ENCODE data around the gene PSD.

Gene PSD

DNA sequence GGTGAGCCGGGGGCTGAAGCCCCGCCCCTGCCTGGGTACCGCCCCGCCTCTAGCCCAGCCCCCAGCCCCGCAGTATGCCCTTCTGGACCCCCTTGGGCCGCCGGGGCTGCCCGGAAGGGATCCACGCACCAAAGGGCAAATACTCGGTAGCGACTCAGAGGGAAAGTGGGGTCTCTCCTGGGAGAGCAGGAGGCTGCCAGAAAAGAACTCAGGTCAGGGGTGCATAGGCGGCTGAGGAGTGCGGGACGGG is 2.8 kb upstream of the PSD start:
- Mint-ChIP-seq H3K4me3 (peak overlapping the region; percentile 96 to 98), H3K27me3 (peaks cover 16 to 22% of the 10 kb centered on the region in 2 donors), H3K36me3 (ENCODE audit: insufficient read depth) (peaks cover 34% of the 10 kb centered on the region), H3K9me3 (no peaks in the 10 kb centered on the region), H3K4me1 (ENCODE audit: low read depth in 2 of 2) (peaks cover 32 to 33% of the 10 kb centered on the region in 2 donors), H3K27ac (peak overlapping the region; percentile 86 to 91)
- no peak for ATAC-seq (replicated peaks)
- DNase-seq = no peak

GRCh38 chr10:102420714-102421506 is 2.3 kb upstream of the PSD start, which contains the start of gene FBXL15:
Gene FBXL15, plus strand, starts transcription at chr10:102420836. Its CDS starts 294 bp downstream, at chr10:102421130.
- DNase-seq (peak; percentile 92 to 96 (median 95)), ATAC-seq (replicated peaks) (peak; percentile 80)
- Mint-ChIP-seq H3K36me3 (ENCODE audit: insufficient read depth) (peaks cover 34% of the 10 kb centered on the region), H3K9me3 (no peaks in the 10 kb centered on the region), H3K27me3 (peaks cover 21 to 27% of the 10 kb centered on the region in 2 donors), H3K4me1 (ENCODE audit: low read depth in 2 of 2) (peaks cover 28 to 33% of the 10 kb centered on the region in 2 donors), H3K4me3 (peak within 1 kb of the TSS; percentile 96 to 98), H3K27ac (peak within 1 kb of the TSS; percentile 86 to 91)

- Mint-ChIP-seq H3K4me1 (ENCODE audit: low read depth in 2 of 2) (peaks cover 28 to 29% of the 10 kb centered on the region in 2 donors), H3K36me3 (ENCODE audit: insufficient read depth) (peaks cover 37% of the 10 kb centered on the region), H3K27ac (peak overlapping the region; percentile 86 to 91), H3K4me3 (peak overlapping the region; percentile 96 to 98), H3K9me3 (no peaks in the 10 kb centered on the region), H3K27me3 (peaks cover 27 to 33% of the 10 kb centered on the region in 2 donors)
- ATAC-seq (replicated peaks) (no peak), DNase-seq (no peak)
These were observed 1.7 kb upstream of the PSD start for GRCh38 chr10:102420181-102420713.

- H3K9me3 Mint-ChIP-seq = no peaks in the 10 kb centered on the region
- H3K27me3 Mint-ChIP-seq = peaks cover 27 to 41% of the 10 kb centered on the region in 2 donors
- ATAC-seq (replicated peaks) (peak; percentile 4), DNase-seq (peak; percentile 59 to 69 (median 64))
- H3K27ac Mint-ChIP-seq = peak overlapping the region in 1 of 2 donors; percentile 91
- peak overlapping the region; percentile 96 to 98 for H3K4me3 Mint-ChIP-seq
- H3K4me1 Mint-ChIP-seq (ENCODE audit: low read depth in 2 of 2) = peaks cover 28 to 29% of the 10 kb centered on the region in 2 donors
- H3K36me3 Mint-ChIP-seq (ENCODE audit: insufficient read depth) = peaks cover 37% of the 10 kb centered on the region
These were observed 940 bp upstream of the PSD start for GRCh38 chr10:102419269-102420180.

- Mint-ChIP-seq H3K36me3 (ENCODE audit: insufficient read depth) (peaks cover 28% of the 10 kb centered on the region), H3K4me3 (no peak overlapping the region)
- no peak for ATAC-seq (replicated peaks)
These were observed 1.9 kb downstream of the PSD start for GRCh38 chr10:102416695-102417094.

DNA sequence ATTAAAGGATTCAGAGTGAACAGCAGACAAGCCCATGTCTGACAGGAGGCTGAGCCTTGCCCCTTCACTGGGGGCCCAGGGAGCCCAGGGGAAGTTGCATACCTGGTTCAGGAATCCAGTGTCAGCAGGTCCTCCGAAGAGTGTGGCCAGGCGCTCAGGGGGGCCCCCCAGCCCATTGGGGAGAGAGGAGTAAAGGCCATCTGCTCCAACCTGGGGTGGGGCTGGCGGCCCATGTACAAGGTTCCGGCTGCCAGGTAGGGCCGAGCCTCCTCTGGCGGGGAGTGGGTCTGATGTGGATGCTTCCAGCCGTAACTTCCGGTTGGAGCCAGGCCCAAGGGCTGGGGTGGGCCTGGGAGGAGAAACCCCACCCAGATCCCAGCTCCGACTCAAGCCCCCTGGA is 2.3 kb downstream of the PSD start:
- peaks cover 27% of the 10 kb centered on the region for H3K36me3 Mint-ChIP-seq (ENCODE audit: insufficient read depth)
- peaks cover 38 to 73% of the 10 kb centered on the region in 2 donors for H3K27me3 Mint-ChIP-seq
- ATAC-seq (replicated peaks) (no peak), DNase-seq (no peak)
- H3K9me3 Mint-ChIP-seq = no peaks in the 10 kb centered on the region
- H3K4me1 Mint-ChIP-seq (ENCODE audit: low read depth in 2 of 2) = peaks cover 20 to 26% of the 10 kb centered on the region in 2 donors
- no peak overlapping the region for H3K27ac Mint-ChIP-seq
- no peak overlapping the region for H3K4me3 Mint-ChIP-seq

More at GRCh38 chr10:102416695-102417094, 1.9 kb downstream of the PSD start:
- Mint-ChIP-seq H3K4me1 (ENCODE audit: low read depth in 2 of 2) (peaks cover 20 to 25% of the 10 kb centered on the region in 2 donors), H3K27ac (no peak overlapping the region), H3K27me3 (peaks cover 34 to 69% of the 10 kb centered on the region in 2 donors), H3K9me3 (no peaks in the 10 kb centered on the region)
- DNase-seq = no peak

DNA sequence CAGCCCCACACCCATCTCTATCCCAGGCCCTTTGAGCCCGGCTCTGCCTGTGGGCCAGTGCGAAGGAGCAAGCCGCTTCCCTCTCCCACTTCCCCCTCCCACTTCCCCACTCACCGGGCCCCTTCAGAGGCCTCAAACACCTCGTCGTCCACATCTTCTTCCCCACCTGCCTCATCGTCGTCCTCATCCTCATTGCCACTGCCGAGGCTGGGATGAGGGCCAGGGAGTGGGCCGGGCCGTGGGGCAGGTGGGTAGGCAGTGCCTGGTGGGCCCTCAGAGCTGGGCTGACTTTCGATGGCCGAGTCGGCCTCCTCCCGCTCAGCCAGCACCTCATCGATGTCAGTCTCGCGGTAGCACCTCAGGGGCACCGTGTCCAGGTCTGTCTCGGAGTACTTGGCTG is 3.8 kb downstream of the PSD start:
- Mint-ChIP-seq H3K36me3 (ENCODE audit: insufficient read depth) (peaks cover 19% of the 10 kb centered on the region), H3K27ac (no peak overlapping the region), H3K4me1 (ENCODE audit: low read depth in 2 of 2) (peaks cover 15 to 21% of the 10 kb centered on the region in 2 donors), H3K9me3 (no peaks in the 10 kb centered on the region), H3K27me3 (peaks cover 50 to 88% of the 10 kb centered on the region in 2 donors), H3K4me3 (no peak overlapping the region)
- ATAC-seq (replicated peaks) (no peak), DNase-seq (no peak)

- H3K27me3 Mint-ChIP-seq = peaks cover 56 to 96% of the 10 kb centered on the region in 2 donors
- H3K27ac Mint-ChIP-seq = no peak overlapping the region
- H3K4me1 Mint-ChIP-seq (ENCODE audit: low read depth in 2 of 2) = peaks cover 12 to 21% of the 10 kb centered on the region in 2 donors
These were observed 4.6 kb downstream of the PSD start for GRCh38 chr10:102413806-102414561.

DNA sequence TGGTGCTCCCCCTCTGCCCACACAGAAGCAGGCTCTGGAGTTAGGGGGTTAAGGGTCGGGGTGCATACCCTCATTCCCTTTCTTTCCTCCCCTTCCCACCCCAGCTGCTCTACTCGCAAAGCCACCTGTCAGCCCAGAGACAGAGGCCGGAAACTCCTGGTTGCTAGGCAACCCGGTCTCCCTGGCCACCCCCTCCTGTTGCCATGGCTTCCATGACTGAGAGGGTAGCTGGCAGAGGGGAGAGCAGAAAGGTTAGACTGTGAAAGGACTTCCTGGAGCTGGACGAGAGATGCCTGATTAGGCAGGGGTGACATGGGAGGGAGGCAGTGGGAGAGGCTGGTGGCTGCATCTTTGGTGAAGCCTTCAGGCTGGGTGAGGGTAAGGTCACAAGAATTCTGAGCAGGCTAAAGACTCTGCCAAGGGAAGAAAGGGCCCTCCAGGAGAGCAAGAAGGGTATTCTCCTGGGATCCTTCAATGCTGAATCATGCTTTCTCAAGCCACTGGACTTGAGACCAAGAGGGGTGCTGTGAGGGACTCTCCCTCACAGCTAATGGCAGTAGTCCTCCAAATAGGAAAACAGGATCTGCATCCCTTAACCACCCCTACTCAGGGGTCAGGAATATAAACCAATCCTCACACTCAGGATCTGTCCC is 5.4 kb downstream of the PSD start:
- ATAC-seq (replicated peaks) (peak; percentile 25), DNase-seq (no peak)
- H3K9me3 Mint-ChIP-seq = no peaks in the 10 kb centered on the region
- peaks cover 15 to 20% of the 10 kb centered on the region in 2 donors for H3K4me1 Mint-ChIP-seq (ENCODE audit: low read depth in 2 of 2)
- peaks cover 16% of the 10 kb centered on the region for H3K36me3 Mint-ChIP-seq (ENCODE audit: insufficient read depth)
- peaks cover 59 to 98% of the 10 kb centered on the region in 2 donors for H3K27me3 Mint-ChIP-seq
- H3K27ac Mint-ChIP-seq = no peak overlapping the region
- no peak overlapping the region for H3K4me3 Mint-ChIP-seq

More at GRCh38 chr10:102413806-102414561, 4.6 kb downstream of the PSD start:
- no peak for DNase-seq
- ATAC-seq (replicated peaks) = no peak
- peaks cover 17% of the 10 kb centered on the region for H3K36me3 Mint-ChIP-seq (ENCODE audit: insufficient read depth)
- no peak overlapping the region for H3K4me3 Mint-ChIP-seq
- no peaks in the 10 kb centered on the region for H3K9me3 Mint-ChIP-seq

- Mint-ChIP-seq H3K27me3 (peaks cover 54 to 98% of the 10 kb centered on the region in 2 donors), H3K27ac (no peak overlapping the region), H3K9me3 (no peaks in the 10 kb centered on the region), H3K36me3 (ENCODE audit: insufficient read depth) (peaks cover 25% of the 10 kb centered on the region), H3K4me3 (no peak overlapping the region), H3K4me1 (ENCODE audit: low read depth in 2 of 2) (peaks cover 16 to 21% of the 10 kb centered on the region in 2 donors)
- no peak for DNase-seq
- no peak for ATAC-seq (replicated peaks)
These were observed 6.3 kb downstream of the PSD start for GRCh38 chr10:102412293-102412692.

GRCh38 chr10:102411341-102412255 is 7.0 kb downstream of the PSD start:
- H3K36me3 Mint-ChIP-seq (ENCODE audit: insufficient read depth) = peaks cover 32% of the 10 kb centered on the region
- DNase-seq (no peak), ATAC-seq (replicated peaks) (no peak)
- H3K9me3 Mint-ChIP-seq = no peaks in the 10 kb centered on the region
- peaks cover 49 to 98% of the 10 kb centered on the region in 2 donors for H3K27me3 Mint-ChIP-seq
- peaks cover 16 to 21% of the 10 kb centered on the region in 2 donors for H3K4me1 Mint-ChIP-seq (ENCODE audit: low read depth in 2 of 2)
- H3K27ac Mint-ChIP-seq = peak overlapping the region in 1 of 2 donors; percentile 3
- peak overlapping the region; percentile 4 to 52 for H3K4me3 Mint-ChIP-seq

Measured in effector memory CD8-positive, alpha-beta T cell (primary cell).